GM23338 (cell line): ENCODE results near the gene FAM227A.

Source experiments
- CREB1 ChIP-seq: fragments of 250-450 bp; sonication (Bioruptor Pico); IDR thresholded peaks from 2 replicates; pipeline ENCODE4 v1.5.0; 2020; ENCODE audit warnings: low read depth, mild to moderate bottlenecking, moderate library complexity
- EZH2 ChIP-seq: fragments of 200-600 bp; sonication (generic); IDR thresholded peaks from one replicate; pipeline ENCODE4 v1.8.0; 2017; ENCODE audit warnings: antibody characterized with exemption, mild to moderate bottlenecking, low read depth; ENCODE audit not compliant: unreplicated experiment
- EZH2phosphoT487 ChIP-seq: fragments of 200-600 bp; sonication (generic); IDR thresholded peaks from one replicate; pipeline ENCODE4 v1.8.1; 2018; ENCODE audit warnings: antibody characterized with exemption; ENCODE audit not compliant: unreplicated experiment
- JUNB ChIP-seq: IDR thresholded peaks from one replicate; pipeline ENCODE4 v1.6.1; 2016; ENCODE audit warnings: antibody characterized with exemption; ENCODE audit not compliant: unreplicated experiment
- POLR2AphosphoS5 ChIP-seq: IDR thresholded peaks from 2 replicates; pipeline ENCODE4 v1.6.1; 2016; ENCODE audit warnings: antibody characterized with exemption, low read depth
- STAT1 ChIP-seq: IDR thresholded peaks from one replicate; pipeline ENCODE4 v1.6.1; 2016; ENCODE audit warnings: antibody characterized with exemption; ENCODE audit not compliant: unreplicated experiment
- ZNF114 ChIP-seq: fragments of 250-450 bp; sonication (Bioruptor Pico); IDR thresholded peaks from 2 replicates; pipeline ENCODE4 v1.5.0; 2020; ENCODE audit warnings: mild to moderate bottlenecking, moderate library complexity
- ZNF331 ChIP-seq: fragments of 250-450 bp; sonication (Bioruptor Pico); IDR thresholded peaks from 2 replicates; pipeline ENCODE4 v1.5.0; 2020; ENCODE audit warnings: low read depth, mild to moderate bottlenecking, moderate library complexity
- TF ChIP-seq, protein P1 (sequence below), 2 experiments: fragments of 200-600 bp in 1 of 2; sonication (generic) in 1 of 2; conservative IDR thresholded peaks; 2 replicates each; pipeline versions ENCODE4 v1.5.1 to v1.6.1; 2016 to 2017; ENCODE audit warnings: antibody characterized with exemption in 2 of 2, low read depth in 2 of 2, mild to moderate bottlenecking in 2 of 2, moderate library complexity in 1 of 2
- TF ChIP-seq, protein P2 (sequence below): IDR thresholded peaks from 2 replicates; pipeline ENCODE4 v1.6.1; 2016; ENCODE audit warnings: antibody characterized with exemption
- TF ChIP-seq, protein P3 (sequence below): IDR thresholded peaks from one replicate; pipeline ENCODE4 v1.6.1; 2018; ENCODE audit warnings: antibody characterized with exemption; ENCODE audit not compliant: unreplicated experiment
- TF ChIP-seq, protein P4 (sequence below): fragments of 250-450 bp; sonication (Bioruptor Pico); IDR thresholded peaks from 2 replicates; pipeline ENCODE4 v1.5.0; 2020; ENCODE audit warnings: mild to moderate bottlenecking, moderate library complexity

DNA sequence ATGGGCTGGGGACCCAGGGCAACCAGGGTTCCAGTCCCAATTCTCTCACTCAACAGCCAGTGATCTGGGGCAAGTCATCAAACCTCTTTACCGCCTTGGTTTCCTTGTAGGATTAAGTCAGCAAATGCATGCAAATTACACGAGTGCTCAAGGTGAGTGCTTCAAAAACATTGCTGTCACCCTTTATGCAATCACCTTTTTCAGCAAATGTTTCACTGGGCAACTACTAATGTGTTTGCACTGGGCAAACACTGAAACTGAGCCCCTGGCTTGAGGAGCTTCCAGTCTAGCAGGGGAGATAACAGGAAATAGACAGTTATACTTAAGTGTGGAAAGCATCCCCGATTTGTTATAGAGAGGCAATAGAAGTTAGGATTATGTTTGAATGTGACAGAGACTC, 48.5 kb downstream of the FAM227A start:
- no peak for TF ChIP-seq ZNF114
- TF ChIP-seq POLR2AphosphoS5: no peak
- no peak for TF ChIP-seq STAT1
- TF ChIP-seq, protein P1, sequence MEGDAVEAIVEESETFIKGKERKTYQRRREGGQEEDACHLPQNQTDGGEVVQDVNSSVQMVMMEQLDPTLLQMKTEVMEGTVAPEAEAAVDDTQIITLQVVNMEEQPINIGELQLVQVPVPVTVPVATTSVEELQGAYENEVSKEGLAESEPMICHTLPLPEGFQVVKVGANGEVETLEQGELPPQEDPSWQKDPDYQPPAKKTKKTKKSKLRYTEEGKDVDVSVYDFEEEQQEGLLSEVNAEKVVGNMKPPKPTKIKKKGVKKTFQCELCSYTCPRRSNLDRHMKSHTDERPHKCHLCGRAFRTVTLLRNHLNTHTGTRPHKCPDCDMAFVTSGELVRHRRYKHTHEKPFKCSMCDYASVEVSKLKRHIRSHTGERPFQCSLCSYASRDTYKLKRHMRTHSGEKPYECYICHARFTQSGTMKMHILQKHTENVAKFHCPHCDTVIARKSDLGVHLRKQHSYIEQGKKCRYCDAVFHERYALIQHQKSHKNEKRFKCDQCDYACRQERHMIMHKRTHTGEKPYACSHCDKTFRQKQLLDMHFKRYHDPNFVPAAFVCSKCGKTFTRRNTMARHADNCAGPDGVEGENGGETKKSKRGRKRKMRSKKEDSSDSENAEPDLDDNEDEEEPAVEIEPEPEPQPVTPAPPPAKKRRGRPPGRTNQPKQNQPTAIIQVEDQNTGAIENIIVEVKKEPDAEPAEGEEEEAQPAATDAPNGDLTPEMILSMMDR (conservative IDR thresholded peaks at IDR 0.05; ENCODE audit: low read depth in 2 of 2): no peak
- TF ChIP-seq CREB1 (CRISPR knock-in tag): no peak
- no peak for TF ChIP-seq EZH2
- TF ChIP-seq, protein P2, sequence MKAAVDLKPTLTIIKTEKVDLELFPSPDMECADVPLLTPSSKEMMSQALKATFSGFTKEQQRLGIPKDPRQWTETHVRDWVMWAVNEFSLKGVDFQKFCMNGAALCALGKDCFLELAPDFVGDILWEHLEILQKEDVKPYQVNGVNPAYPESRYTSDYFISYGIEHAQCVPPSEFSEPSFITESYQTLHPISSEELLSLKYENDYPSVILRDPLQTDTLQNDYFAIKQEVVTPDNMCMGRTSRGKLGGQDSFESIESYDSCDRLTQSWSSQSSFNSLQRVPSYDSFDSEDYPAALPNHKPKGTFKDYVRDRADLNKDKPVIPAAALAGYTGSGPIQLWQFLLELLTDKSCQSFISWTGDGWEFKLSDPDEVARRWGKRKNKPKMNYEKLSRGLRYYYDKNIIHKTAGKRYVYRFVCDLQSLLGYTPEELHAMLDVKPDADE: no peak
- no peak for TF ChIP-seq EZH2phosphoT487
- TF ChIP-seq, protein P3, sequence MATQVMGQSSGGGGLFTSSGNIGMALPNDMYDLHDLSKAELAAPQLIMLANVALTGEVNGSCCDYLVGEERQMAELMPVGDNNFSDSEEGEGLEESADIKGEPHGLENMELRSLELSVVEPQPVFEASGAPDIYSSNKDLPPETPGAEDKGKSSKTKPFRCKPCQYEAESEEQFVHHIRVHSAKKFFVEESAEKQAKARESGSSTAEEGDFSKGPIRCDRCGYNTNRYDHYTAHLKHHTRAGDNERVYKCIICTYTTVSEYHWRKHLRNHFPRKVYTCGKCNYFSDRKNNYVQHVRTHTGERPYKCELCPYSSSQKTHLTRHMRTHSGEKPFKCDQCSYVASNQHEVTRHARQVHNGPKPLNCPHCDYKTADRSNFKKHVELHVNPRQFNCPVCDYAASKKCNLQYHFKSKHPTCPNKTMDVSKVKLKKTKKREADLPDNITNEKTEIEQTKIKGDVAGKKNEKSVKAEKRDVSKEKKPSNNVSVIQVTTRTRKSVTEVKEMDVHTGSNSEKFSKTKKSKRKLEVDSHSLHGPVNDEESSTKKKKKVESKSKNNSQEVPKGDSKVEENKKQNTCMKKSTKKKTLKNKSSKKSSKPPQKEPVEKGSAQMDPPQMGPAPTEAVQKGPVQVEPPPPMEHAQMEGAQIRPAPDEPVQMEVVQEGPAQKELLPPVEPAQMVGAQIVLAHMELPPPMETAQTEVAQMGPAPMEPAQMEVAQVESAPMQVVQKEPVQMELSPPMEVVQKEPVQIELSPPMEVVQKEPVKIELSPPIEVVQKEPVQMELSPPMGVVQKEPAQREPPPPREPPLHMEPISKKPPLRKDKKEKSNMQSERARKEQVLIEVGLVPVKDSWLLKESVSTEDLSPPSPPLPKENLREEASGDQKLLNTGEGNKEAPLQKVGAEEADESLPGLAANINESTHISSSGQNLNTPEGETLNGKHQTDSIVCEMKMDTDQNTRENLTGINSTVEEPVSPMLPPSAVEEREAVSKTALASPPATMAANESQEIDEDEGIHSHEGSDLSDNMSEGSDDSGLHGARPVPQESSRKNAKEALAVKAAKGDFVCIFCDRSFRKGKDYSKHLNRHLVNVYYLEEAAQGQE: no peak
- TF ChIP-seq JUNB: no peak
- TF ChIP-seq ZNF331 (CRISPR knock-in tag): no peak
- TF ChIP-seq, protein P4, sequence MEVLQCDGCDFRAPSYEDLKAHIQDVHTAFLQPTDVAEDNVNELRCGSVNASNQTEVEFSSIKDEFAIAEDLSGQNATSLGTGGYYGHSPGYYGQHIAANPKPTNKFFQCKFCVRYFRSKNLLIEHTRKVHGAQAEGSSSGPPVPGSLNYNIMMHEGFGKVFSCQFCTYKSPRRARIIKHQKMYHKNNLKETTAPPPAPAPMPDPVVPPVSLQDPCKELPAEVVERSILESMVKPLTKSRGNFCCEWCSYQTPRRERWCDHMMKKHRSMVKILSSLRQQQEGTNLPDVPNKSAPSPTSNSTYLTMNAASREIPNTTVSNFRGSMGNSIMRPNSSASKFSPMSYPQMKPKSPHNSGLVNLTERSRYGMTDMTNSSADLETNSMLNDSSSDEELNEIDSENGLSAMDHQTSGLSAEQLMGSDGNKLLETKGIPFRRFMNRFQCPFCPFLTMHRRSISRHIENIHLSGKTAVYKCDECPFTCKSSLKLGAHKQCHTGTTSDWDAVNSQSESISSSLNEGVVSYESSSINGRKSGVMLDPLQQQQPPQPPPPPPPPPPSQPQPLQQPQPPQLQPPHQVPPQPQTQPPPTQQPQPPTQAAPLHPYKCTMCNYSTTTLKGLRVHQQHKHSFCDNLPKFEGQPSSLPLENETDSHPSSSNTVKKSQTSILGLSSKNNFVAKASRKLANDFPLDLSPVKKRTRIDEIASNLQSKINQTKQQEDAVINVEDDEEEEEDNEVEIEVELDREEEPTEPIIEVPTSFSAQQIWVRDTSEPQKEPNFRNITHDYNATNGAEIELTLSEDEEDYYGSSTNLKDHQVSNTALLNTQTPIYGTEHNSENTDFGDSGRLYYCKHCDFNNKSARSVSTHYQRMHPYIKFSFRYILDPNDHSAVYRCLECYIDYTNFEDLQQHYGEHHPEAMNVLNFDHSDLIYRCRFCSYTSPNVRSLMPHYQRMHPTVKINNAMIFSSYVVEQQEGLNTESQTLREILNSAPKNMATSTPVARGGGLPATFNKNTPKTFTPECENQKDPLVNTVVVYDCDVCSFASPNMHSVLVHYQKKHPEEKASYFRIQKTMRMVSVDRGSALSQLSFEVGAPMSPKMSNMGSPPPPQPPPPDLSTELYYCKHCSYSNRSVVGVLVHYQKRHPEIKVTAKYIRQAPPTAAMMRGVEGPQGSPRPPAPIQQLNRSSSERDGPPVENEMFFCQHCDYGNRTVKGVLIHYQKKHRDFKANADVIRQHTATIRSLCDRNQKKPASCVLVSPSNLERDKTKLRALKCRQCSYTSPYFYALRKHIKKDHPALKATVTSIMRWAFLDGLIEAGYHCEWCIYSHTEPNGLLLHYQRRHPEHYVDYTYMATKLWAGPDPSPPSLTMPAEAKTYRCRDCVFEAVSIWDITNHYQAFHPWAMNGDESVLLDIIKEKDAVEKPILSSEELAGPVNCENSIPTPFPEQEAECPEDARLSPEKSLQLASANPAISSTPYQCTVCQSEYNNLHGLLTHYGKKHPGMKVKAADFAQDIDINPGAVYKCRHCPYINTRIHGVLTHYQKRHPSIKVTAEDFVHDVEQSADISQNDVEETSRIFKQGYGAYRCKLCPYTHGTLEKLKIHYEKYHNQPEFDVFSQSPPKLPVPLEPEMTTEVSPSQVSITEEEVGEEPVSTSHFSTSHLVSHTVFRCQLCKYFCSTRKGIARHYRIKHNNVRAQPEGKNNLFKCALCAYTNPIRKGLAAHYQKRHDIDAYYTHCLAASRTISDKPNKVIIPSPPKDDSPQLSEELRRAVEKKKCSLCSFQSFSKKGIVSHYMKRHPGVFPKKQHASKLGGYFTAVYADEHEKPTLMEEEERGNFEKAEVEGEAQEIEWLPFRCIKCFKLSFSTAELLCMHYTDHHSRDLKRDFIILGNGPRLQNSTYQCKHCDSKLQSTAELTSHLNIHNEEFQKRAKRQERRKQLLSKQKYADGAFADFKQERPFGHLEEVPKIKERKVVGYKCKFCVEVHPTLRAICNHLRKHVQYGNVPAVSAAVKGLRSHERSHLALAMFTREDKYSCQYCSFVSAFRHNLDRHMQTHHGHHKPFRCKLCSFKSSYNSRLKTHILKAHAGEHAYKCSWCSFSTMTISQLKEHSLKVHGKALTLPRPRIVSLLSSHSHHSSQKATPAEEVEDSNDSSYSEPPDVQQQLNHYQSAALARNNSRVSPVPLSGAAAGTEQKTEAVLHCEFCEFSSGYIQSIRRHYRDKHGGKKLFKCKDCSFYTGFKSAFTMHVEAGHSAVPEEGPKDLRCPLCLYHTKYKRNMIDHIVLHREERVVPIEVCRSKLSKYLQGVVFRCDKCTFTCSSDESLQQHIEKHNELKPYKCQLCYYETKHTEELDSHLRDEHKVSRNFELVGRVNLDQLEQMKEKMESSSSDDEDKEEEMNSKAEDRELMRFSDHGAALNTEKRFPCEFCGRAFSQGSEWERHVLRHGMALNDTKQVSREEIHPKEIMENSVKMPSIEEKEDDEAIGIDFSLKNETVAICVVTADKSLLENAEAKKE (CRISPR knock-in tag): no peak
